ENCODE data around the gene CLIC5.

The CLIC5 gene

GRCh38 chr6:45881705-45882467 lies 133.8 kb downstream of the CLIC5 start:
- DNase-seq = no peak

- no peak for DNase-seq
These were observed 135.0 kb downstream of the CLIC5 start for GRCh38 chr6:45880676-45881075.

GRCh38 chr6:45880159-45880558 lies 135.5 kb downstream of the CLIC5 start:
- no peak for DNase-seq

DNA sequence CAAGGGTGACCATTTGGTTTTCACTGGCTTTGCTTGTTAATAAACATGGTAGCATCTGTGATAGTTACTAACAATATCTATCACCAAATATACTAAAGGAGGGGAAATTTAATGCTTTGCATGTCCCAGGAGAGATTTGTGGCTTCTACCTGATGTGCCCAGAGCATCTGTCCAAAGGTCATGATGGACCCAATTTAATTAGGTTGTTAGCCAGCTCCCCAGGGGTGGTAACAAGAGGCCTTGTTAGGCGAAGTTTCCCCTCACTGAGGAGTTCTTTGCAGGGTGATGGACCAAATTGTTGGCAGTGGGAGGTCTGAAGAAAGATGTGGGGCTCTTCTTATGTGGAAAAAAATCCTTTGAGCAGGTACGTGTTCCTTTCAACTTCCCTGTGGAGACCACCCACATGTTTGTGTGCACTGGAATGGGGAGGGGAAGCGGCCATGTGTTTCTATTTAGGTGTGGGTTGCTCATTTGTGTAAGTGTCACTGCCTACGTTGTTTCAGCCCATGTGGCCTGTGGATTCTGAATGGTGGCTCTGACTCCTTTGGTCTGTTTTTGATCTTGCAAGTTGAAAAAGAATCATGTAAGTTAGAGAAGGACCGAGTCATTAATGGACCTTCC lies 137.6 kb downstream of the CLIC5 start:
- DNase-seq = no peak

DNA sequence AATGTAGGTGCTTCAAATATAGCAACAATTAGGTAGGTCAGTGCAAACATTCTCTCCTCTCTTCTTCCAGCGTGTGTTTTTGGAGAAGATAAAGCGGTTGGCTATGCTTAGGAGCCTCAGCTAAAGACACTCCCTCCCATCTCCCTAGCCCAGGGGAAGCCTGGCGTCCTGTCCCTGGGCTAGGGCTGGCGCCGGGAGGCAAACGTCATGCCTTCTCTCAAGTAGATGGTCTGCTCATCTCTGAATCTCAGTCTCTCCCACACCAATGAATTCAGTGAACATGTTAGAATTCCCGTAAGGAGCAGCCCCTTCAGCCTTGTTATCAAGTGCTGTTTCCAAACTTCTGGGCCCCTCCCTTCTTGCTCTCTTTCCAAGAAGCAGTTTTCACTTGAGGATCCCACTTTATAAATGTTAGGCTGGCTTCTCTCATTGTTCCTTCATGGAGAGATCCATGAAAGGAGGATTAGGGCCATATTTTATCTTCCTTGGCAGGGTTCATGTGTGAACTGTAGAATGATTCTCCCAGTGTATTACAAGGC lies 142.8 kb downstream of the CLIC5 start:
- DNase-seq = no peak

DNA sequence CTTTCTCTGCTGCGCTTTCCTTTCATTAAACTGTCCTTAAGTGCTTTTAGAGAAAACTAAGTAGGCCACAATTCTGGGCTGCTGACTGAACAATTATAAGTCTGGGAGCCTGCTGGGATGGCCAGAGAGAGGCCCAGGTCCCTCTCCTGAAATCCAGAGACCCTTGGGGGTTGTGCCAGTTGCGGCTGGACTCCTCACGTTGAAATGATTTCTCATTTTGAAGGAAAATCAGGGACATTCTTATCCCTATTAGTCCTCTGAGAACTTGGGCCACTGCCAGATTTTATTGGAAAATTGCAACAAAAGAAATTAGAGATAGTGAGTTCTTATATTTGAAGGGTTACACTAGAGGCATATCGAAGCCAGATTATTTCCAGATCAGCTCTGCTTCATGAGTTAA lies 145.1 kb downstream of the CLIC5 start:
- DNase-seq = no peak

- DNase-seq = no peak
These were observed 151.0 kb downstream of the CLIC5 start for GRCh38 chr6:45864651-45865050.

DNA sequence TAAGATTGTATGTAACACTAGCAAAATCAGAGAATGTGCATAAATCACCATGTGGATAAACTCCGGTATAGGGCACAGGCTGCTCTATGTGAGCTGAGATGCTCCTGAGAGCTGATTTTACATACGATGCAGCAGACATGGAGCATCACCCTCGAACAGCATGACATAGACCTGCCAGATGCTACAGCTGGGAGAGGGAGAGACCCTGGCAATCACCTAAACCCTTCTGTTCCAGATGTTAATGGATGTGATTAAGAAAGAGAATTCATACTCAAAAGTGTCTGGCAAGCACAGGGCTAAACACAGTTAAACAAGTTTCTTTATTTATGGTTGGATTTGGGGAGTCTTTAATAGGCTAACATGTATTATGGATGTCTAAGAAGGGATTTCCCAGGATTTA lies 157.0 kb downstream of the CLIC5 start:
- DNase-seq = no peak

- no peak for DNase-seq
These were observed 157.8 kb downstream of the CLIC5 start for GRCh38 chr6:45857827-45858226.

GRCh38 chr6:45855642-45856394 lies 159.8 kb downstream of the CLIC5 start:
- DNase-seq = no peak

GRCh38 chr6:45854149-45854742 lies 161.4 kb downstream of the CLIC5 start:
- DNase-seq = no peak

GRCh38 chr6:45851034-45851400 lies 164.6 kb downstream of the CLIC5 start:
- no peak for DNase-seq

DNA sequence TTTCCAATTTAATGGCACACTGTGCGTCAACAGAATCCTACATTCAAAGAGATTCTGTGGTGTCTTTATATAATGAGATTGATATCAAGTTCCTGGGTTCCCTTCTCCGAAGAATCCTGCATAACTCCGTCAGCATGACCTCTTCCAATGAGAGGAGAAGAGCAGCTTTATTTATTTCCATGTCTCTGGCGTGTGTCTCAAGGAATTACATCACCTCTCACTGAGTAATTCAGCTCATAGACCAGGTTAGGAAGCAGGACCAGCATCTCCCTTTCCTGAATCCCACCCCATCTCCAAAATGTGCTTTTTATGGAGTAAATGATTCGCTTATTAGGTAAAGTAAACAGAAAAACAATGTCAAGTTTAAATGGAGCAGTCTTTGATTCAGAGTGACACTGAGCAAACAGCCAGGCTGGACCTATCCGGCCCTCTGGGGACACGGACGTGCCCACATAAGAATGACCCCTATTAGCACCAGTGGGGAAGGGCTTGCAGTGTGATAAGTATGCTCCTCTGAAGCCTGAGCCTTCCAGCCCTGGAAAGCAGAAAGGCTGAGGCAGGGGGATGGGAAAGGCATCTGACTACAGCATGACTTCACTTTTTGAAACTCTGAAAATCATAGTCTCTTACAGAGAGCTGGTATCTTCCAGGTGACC lies 165.2 kb downstream of the CLIC5 start:
- DNase-seq = no peak

DNA sequence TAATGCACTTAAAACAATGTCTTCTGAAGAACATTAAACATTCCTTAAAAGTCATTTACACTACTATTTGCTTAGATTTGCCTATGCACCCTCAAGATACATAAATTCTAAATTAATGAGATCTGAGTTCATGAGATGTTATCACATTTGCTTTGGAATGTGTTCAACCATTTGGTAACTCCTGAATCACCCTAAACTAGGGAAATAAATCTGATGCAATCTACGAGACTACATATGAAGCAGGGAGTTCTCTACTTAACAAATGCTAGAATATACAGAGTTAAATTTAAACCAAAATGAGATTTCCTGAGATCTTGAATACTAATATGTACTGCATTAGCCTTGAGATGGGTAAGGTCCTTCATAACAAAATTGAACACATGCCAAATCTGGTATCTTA lies 170.1 kb downstream of the CLIC5 start:
- no peak for DNase-seq

- no peak for DNase-seq
These were observed 170.7 kb downstream of the CLIC5 start for GRCh38 chr6:45844986-45845385.

DNA sequence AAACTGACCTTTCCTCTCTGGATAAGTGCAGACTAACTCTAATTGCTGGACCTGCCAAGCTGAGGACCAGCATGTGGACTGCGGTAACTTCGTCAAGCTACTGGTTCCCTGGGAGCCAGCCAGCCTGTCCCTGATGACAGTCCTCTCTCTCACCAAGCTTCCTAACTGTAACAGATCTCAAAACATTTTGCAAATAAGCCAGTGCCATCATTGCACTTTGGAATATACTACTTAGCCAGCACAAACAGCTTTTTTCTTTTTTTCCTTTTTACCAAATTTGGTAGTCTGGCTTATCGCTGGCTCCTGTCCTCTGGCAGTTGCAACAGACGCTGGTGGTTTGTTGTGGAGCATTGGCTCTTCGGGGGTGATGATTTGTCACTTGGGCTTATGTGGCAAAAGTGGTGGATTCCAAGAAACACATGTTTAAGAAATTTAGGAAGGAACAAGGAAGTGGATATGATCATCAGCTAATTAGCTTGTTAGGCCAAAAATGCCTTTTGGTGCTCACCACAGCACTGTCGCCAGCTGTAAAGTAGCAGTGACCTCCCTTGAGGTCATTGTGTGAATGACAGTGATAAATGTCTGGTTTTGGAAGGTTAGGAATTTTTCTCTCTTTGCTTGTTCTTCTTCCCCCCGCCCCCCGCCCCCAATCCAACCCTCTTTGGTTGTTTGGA lies 171.7 kb downstream of the CLIC5 start:
- DNase-seq = no peak

- DNase-seq = no peak
These were observed 174.6 kb downstream of the CLIC5 start for GRCh38 chr6:45841062-45841461.

DNA sequence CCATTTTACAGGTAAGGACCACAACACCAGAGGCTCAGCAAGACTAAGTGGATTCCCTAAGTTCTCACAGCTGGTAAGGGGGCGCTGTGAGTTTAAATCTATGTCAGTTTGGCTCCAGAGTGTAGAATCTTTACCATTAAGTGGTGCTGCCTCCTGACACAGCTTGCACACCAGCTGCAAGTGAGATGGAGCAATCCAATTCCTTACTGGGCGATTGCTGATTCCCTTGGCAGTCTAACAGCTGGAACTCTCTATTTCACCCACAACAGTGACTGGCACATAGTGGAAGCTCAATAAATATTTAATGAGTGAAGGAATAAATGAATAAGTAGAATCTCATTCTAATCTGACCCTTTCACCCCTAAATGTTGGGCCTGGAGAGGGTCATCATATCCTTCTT lies 176.7 kb downstream of the CLIC5 start:
- no peak for DNase-seq

DNA sequence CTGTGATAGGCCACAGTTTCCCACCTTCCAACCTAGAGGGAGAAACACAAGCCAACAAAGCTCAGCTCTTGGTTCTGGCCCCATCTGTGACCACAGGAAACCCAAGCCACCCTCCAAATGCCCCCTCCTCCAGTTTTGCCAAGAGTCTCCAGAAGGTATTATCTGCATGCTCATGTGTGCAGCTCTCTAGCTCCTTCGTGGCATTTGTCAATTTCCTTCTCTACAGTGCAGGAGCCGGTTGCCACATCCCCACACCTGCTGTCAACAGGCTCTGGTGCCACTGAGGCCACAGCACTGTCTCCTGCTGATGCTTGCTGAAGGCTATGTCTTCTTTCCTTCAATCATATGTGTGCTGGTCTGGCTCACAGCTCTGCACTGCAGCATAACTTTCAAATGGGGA lies 177.2 kb downstream of the CLIC5 start:
- no peak for DNase-seq

DNA sequence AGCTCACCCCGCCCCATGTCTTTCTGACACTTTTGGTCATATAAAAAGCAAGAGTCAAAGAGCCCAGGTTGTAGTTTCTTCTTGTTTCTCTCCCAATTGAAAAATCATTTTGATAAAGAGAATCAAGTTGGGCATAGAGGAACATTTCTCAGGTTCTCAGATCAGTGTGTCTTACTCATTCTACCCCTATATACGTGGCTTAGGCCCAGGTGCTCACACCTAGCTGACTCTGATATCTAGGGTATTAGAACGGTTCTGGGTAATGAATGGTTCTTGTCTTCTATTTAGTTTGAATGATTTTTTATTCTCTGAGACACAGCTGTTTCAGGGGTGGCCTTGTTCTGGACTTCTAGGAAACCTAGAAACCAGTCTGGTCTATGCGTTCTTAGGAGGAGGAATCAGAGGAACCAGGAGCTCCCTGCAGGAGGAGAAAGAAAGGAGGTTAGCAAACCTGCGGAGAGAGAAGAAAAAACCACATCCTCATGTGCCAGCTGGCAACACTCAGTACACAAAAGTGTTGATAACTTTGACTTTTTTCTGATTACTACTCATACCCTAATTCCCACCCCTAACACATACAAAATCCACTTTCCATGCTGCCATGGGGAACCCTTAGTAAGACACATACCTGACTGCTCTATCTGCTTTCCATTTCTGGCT lies 178.0 kb downstream of the CLIC5 start:
- no peak for DNase-seq

GRCh38 chr6:45836984-45837383 lies 178.7 kb downstream of the CLIC5 start:
- DNase-seq = no peak

GRCh38 chr6:45836438-45836824 lies 179.2 kb downstream of the CLIC5 start:
- no peak for DNase-seq
